ENCODE results near the gene STRIP1.

GRCh38 chr1:110100335-110100734, 65.9 kb downstream of the STRIP1 start:
- TF ChIP-seq CTCF (IDR thresholded peaks at IDR 0.05), result no peak
- TF ChIP-seq EP300 (IDR thresholded peaks at IDR 0.05), result no peak
